GM19455 (cell line): Measurements from ENCODE around the gene GNAZ.
"Not testable (repeated sequence)": the region's sequence is repeated elsewhere in the genome, so short reads cannot be mapped to it uniquely, and the experiment has no call there.

ENCODE experiments used
- ATAC-seq: cut with Tn5 transposase; IDR thresholded peaks from one replicate; pipeline ENCODE4 v1.9.1; 2021; ENCODE audit not compliant: unreplicated experiment

The GNAZ gene

GRCh38 chr22:23129149-23129548 lies 58.8 kb downstream of the GNAZ start:
- ATAC-seq: no peak

GRCh38 chr22:23130697-23131096 lies 60.4 kb downstream of the GNAZ start:
- no peak for ATAC-seq

- no peak for ATAC-seq
These were observed 61.6 kb downstream of the GNAZ start for GRCh38 chr22:23131931-23132330.

GRCh38 chr22:23132376-23133091 lies 62.2 kb downstream of the GNAZ start:
- no peak for ATAC-seq

GRCh38 chr22:23133922-23134321 lies 63.6 kb downstream of the GNAZ start:
- ATAC-seq: no peak

DNA sequence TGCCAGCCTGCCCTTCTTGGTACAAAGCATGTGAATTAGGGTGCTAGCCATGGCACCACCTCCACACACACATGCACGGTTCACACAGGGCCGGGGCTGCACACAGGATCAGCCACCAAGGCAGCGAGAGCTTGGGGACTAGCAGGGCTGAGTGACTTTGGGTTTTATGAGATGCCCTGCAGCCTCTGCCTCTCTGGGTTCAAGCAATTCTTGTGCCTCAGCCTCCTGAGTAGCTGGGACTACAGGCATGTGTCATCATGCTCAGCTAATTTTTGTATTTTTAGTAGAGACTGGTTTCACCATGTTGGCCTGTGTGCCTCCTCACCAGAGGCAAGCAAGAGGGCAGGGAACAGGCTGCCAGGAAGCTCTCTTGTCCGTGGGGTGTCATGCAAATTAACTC lies 66.7 kb downstream of the GNAZ start:
- not testable (repeated sequence) for ATAC-seq

GRCh38 chr22:23137468-23137867 lies 67.1 kb downstream of the GNAZ start:
- ATAC-seq: no peak

DNA sequence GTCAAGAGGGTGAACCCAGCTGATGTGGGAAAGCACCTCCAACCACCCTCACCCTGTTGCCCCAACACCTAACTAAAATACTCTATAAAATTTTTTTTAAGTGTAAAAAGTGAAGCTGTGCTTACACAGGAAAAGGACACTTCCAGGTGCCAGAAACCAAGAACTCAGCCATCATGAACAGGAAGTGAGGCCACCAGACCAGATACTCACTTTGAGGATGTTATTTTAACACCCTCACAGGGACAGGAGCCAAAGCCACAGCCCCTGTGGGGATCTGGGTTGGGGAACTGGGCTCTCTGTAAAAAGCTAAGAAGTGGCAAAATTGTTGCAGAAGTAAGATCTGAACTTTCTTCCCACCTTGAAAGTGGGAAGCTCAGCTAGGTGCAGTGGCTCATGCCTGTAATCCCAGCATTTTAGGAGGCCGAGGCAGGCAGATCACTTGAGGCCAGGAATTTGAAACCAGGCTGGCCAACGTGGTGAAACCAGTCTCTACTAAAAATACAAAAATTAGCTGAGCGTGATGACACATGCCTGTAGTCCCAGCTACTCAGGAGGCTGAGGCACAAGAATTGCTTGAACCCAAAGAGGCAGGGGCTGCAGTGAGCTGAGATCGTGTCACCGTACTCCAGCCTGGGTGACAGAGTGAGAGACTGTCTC lies 67.7 kb downstream of the GNAZ start:
- no peak for ATAC-seq

DNA sequence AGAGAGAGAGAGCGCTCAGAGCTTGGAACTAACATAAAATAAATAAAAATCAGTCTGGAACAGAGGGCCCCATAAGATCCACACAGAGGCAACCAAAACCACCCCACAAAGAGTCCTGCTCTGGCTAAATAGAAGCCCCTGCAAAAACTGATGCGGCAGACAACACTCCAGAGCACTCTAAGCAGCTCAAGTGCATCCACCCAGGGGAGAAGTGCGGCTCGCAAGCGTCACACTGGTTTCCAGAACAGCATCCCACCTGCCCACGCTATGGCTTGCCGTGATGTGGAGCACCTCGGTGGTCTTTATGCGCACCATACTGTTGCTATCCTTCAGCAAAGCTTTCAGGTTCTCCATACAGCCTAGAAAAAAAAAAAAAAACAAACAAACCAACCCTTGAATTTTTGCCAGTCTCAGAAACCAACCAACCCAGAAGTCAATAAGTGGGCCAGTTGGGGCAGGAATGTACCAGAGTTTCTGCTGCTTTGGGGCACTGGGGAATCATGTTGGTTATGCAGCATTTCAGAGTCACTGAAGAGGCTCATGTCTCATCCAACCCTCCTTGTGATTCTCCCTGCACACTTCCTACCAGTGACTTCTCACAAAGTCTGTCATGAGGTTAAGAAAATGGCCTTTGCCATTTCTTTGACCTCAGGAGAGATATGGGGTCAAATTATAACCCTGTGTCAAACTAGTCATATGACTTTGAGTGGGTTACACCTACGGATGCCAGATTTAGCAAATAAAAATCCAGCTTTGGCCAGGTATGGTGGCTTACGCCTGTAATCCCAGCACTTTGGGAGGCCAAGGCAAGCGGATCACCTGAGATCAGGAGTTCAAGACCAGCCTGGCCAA lies 68.5 kb downstream of the GNAZ start:
- ATAC-seq: no peak

- no peak for ATAC-seq
These were observed 70.1 kb downstream of the GNAZ start for GRCh38 chr22:23140385-23140784.

DNA sequence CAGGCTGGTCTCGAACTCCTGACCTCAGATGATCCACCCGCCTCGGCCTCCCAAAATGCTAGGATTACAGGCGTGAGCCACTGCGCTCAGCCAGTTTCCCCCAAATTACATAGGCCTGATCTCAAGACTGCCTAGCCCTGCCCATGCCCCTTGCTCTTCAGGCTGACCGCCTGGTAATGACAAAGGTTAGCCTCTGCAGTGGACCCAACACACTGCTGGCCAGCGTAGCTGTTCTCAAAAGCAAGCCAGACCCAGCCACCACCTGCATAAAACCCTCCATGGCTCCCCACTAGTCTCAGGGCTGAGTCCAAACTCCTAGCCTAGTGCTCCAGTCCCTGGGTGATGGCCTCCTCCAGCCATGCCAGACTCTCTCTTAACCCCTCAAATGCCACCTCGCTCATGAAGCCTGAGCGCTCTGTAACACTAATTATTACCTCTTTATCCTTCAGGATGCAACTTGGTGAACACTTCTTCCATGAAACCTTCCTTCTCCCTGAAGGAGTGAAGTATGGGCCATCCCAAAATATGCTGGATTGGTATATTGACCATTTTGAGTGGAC lies 72.3 kb downstream of the GNAZ start:
- no peak for ATAC-seq

GRCh38 chr22:23143119-23143518 lies 72.8 kb downstream of the GNAZ start:
- no peak for ATAC-seq

DNA sequence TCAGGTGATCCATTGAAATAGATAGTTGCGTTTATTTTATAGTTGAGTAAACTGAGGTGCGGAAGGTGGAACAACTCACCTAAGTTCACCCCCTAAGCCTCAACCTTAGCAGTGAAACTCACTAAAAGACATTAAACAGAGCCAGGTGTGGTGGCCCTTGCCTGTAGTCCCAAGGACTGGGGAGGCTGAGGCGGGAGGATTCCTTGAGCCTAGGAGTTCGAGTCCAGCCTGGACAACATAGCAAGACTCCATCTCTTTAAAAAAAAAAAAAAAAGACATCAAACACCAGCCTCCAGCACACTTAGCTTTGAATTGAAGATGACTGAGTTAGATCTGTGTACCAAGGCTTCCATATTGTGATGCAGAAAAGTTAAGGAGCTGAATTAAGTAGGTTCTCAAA lies 74.1 kb downstream of the GNAZ start:
- ATAC-seq: no peak

GRCh38 chr22:23144932-23145877 lies 74.9 kb downstream of the GNAZ start, which contains the start of gene RAB36:
Gene RAB36, plus strand, starts transcription at chr22:23145477. Its CDS starts 1,140 bp downstream, at chr22:23146617.
- ATAC-seq: peak; percentile 51

GRCh38 chr22:23145878-23146470 lies 75.7 kb downstream of the GNAZ start:
- no peak for ATAC-seq

DNA sequence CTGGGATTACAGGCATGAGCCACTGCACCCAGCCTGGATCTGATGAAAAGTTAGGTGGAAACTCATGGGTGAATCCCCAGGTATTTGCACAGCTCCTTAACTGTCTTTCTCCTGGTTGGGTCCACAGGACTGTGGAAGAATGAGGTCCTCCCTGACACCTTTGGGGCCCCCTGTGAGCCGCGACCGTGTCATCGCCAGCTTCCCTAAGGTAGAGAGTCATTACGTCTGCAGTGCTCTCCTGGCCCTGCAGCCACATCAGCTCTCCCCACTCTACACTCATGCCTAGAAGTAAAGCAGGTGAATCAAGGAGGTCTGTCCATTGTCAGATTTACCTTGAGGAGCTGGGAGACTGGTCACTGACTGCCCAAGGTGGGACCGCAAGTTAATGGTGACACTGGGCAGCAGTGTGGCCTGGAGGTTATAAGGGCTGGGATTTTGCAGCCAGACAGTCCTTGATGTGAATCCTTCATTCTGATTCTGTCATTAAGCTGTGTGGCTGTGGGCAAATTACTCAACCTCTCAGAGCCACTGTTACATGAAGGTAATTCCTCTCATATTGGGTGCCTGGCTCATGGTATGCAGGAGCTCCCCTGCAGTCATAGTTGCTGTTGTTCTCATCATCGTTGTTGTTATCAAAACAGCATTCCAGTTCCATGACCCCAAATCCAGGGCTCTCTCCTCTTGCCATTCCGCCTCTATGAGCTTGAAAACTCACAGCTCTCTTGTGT lies 76.3 kb downstream of the GNAZ start:
- no peak for ATAC-seq

- ATAC-seq: no peak
These were observed 77.5 kb downstream of the GNAZ start for GRCh38 chr22:23147617-23148387.

GRCh38 chr22:23149743-23150238 lies 79.5 kb downstream of the GNAZ start:
- no peak for ATAC-seq
